ENCODE measurements around the gene MAGEA4.
"Not testable (repeated sequence)": the region's sequence is repeated elsewhere in the genome, so short reads cannot be mapped to it uniquely, and the experiment has no call there.

MAGEA4 gene

GRCh38 chrX:151912780-151913179 lies at the start of gene MAGEA4:
TSS of gene MAGEA4 (plus strand) at chrX:151912889. CDS start at chrX:151923665, 10,776 bp downstream.
- no peak for DNase-seq

- DNase-seq: no peak
Observed at GRCh38 chrX:151870602-151871001, 42.1 kb upstream of the MAGEA4 start.

- DNase-seq: no peak
Observed at GRCh38 chrX:151871244-151871643, 41.4 kb upstream of the MAGEA4 start.

GRCh38 chrX:151873096-151873495 lies 39.6 kb upstream of the MAGEA4 start:
- DNase-seq: no peak

- no peak for DNase-seq
Observed at GRCh38 chrX:151875270-151876026, 37.2 kb upstream of the MAGEA4 start.

- DNase-seq: no peak
Observed at GRCh38 chrX:151878574-151878973, 34.1 kb upstream of the MAGEA4 start.

GRCh38 chrX:151879856-151880255 lies 32.8 kb upstream of the MAGEA4 start:
- DNase-seq: no peak

GRCh38 chrX:151880895-151881294 lies 31.8 kb upstream of the MAGEA4 start:
- DNase-seq: no peak

GRCh38 chrX:151889421-151889820 lies 23.3 kb upstream of the MAGEA4 start:
- DNase-seq: no peak

- DNase-seq: no peak
Observed at GRCh38 chrX:151896734-151897474, 15.8 kb upstream of the MAGEA4 start.

GRCh38 chrX:151899622-151900021 lies 13.1 kb upstream of the MAGEA4 start:
- DNase-seq: no peak

GRCh38 chrX:151901826-151902225 lies 10.9 kb upstream of the MAGEA4 start:
- DNase-seq: no peak

GRCh38 chrX:151902813-151903591 lies 9.7 kb upstream of the MAGEA4 start:
- no peak for DNase-seq

GRCh38 chrX:151904989-151905388 lies 7.7 kb upstream of the MAGEA4 start:
- no peak for DNase-seq

- no peak for DNase-seq
Observed at GRCh38 chrX:151912221-151912620, 468 bp upstream of the MAGEA4 start.

GRCh38 chrX:151918736-151919135 lies 6.0 kb downstream of the MAGEA4 start:
- DNase-seq: not testable (repeated sequence)

GRCh38 chrX:151919610-151920009 lies 6.9 kb downstream of the MAGEA4 start:
- DNase-seq: no peak

GRCh38 chrX:151920101-151920500 lies 7.4 kb downstream of the MAGEA4 start:
- DNase-seq: no peak

GRCh38 chrX:151920530-151920929 lies 7.8 kb downstream of the MAGEA4 start:
- no peak for DNase-seq

GRCh38 chrX:151921292-151921691 lies 8.6 kb downstream of the MAGEA4 start:
- DNase-seq: no peak

GRCh38 chrX:151921866-151922265 lies 9.2 kb downstream of the MAGEA4 start:
- DNase-seq: no peak

- DNase-seq: no peak
Observed at GRCh38 chrX:151922692-151923091, 10.0 kb downstream of the MAGEA4 start.

GRCh38 chrX:151923648-151924047 lies 11.0 kb downstream of the MAGEA4 start:
- no peak for DNase-seq

- DNase-seq: no peak
Observed at GRCh38 chrX:151929126-151929525, 16.4 kb downstream of the MAGEA4 start.
